Brain microvascular endothelial cell (primary cell): ENCODE measurements around the gene SPOCD1.

Experiments used
- DNase-seq: peaks from one replicate; pipeline ENCODE4 v3.0.0-alpha.2; 2020
- H3K27ac ChIP-seq: fragments of 250-450 bp; sonication (Bioruptor Pico); 2 replicates; pipeline ENCODE4 v1.5.1; 2020; ENCODE audit warnings: mild to moderate bottlenecking, moderate library complexity
- H3K27me3 ChIP-seq: fragments of 250-450 bp; sonication (Bioruptor Pico); replicated peaks from 2 replicates; pipeline ENCODE4 v1.5.1; 2020; ENCODE audit warnings: mild to moderate bottlenecking
- H3K36me3 ChIP-seq: fragments of 250-450 bp; sonication (Bioruptor Pico); replicated peaks from 2 replicates; pipeline ENCODE4 v1.5.1; 2020; ENCODE audit warnings: mild to moderate bottlenecking
- H3K4me3 ChIP-seq: 2 replicates; pipeline ENCODE4 v1.5.1; 2011; ENCODE audit warnings: low read depth, mild to moderate bottlenecking, control low read depth, low read length, moderate library complexity
- in situ Hi-C: cut with HindIII; loops from 2 replicates; pipeline ENCODE4 v1.10.0; 2017; ENCODE audit warnings: low sequenced_read_pairs, low pct_ligation_motif_present
- TF ChIP-seq, protein P1 (sequence below): IDR thresholded peaks from 2 replicates; pipeline ENCODE4 v1.5.1; 2011; ENCODE audit warnings: low read depth, mild to moderate bottlenecking, moderate library complexity, low read length, control low read depth, inconsistent platforms; ENCODE audit errors: missing control alignments

The SPOCD1 gene

DNA sequence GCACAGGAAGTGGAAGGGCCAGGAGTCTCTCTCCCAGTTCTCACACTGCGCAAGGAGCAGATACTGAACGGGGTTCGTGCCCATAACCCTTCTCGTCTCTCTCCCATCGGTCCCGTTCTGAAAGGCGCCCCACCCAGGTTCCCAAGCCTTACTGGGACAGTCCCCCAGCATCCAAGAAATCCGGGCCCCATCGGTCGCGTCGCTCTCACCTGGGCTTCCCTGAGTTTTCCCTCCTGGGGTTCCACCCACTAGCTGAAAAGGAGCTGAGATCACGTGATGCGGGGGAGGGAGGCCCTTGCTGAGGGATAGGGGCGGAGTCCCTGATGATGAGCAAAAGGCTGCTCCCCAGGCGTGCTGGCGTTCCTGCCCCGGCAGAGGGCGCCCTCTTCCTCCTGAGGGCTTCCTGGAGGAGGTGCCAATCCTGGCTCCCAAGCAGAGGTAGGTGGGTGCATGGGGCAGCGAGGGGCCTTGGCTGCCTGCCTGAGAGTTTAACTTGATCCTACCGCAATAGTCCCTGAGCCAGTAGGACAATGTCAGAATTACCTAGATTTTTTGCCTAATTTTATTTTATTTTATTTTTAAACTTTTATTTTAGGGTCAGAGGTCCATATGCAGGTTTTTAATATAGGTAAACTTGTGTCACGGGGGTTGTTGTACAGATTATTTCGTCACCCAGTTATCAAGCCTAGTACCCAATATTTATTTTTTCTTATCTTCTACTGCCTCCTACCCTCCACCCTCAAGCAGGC is at the start of gene SPOCD1:
Gene SPOCD1 (minus strand): TSS at position 271 of the 749 bp plus-strand sequence. CDS start 689 bp downstream, outside the sequence.
- Histone ChIP-seq H3K36me3 (no peaks in the 10 kb centered on the region), H3K27ac (no peak within 1 kb of the TSS), H3K27me3 (no peaks in the 10 kb centered on the region), H3K4me3 (peak within 1 kb of the TSS; percentile 48)
- TF ChIP-seq, protein P1, sequence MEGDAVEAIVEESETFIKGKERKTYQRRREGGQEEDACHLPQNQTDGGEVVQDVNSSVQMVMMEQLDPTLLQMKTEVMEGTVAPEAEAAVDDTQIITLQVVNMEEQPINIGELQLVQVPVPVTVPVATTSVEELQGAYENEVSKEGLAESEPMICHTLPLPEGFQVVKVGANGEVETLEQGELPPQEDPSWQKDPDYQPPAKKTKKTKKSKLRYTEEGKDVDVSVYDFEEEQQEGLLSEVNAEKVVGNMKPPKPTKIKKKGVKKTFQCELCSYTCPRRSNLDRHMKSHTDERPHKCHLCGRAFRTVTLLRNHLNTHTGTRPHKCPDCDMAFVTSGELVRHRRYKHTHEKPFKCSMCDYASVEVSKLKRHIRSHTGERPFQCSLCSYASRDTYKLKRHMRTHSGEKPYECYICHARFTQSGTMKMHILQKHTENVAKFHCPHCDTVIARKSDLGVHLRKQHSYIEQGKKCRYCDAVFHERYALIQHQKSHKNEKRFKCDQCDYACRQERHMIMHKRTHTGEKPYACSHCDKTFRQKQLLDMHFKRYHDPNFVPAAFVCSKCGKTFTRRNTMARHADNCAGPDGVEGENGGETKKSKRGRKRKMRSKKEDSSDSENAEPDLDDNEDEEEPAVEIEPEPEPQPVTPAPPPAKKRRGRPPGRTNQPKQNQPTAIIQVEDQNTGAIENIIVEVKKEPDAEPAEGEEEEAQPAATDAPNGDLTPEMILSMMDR, result peak; percentile 99
- peak; percentile 82 for DNase-seq
- in situ Hi-C loops, result no loop called here

DNA sequence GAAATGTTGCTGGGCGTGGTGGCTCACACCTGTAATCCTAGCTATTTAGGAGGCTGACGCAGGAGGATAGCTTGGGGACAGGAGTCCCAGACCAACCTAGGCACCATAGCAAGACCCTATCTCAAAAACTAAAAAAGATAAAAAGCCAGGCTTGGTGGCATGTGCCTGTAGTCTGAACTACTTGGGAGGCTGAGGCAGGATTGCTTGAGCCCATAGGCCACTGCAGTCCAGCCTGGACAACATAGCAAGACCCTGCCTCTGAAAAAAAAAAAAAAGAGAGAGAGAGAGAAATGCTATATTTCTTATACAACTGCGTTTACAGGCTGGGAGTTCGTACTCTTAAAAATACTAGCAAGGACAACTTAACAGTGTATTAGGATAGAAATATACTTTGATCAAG is 46.2 kb upstream of the SPOCD1 start:
- no peaks in the 10 kb centered on the region for H3K36me3 ChIP-seq
- in situ Hi-C loops, result no loop called here
- H3K27me3 ChIP-seq, result no peaks in the 10 kb centered on the region
- no peak overlapping the region for H3K4me3 ChIP-seq
- H3K27ac ChIP-seq, result no peak overlapping the region
- TF ChIP-seq, protein P1, result no peak
- no peak for DNase-seq

DNA sequence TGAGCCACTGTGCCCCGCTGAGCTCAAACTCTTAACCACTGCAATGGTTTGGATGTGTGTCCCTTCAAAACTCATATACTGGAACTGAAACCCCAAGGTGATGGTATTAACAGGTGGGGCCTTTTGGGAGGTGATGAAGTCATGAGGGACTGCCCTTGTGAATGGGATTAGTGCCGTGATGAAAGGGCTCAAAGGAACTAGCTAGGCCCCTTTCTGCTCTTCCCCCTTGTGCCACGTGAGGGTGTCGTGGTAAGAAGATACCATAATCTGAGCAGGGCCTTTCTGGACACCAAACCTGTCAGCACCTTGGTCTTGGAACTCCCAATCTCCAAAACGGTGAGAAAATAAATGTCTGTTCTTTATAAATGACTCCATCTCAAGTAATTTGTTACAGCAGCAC is 45.5 kb upstream of the SPOCD1 start:
- Histone ChIP-seq H3K4me3 (no peak overlapping the region), H3K36me3 (no peaks in the 10 kb centered on the region), H3K27me3 (no peaks in the 10 kb centered on the region), H3K27ac (no peak overlapping the region)
- TF ChIP-seq, protein P1, result no peak
- no peak for DNase-seq
- in situ Hi-C loops, result no loop called here

DNA sequence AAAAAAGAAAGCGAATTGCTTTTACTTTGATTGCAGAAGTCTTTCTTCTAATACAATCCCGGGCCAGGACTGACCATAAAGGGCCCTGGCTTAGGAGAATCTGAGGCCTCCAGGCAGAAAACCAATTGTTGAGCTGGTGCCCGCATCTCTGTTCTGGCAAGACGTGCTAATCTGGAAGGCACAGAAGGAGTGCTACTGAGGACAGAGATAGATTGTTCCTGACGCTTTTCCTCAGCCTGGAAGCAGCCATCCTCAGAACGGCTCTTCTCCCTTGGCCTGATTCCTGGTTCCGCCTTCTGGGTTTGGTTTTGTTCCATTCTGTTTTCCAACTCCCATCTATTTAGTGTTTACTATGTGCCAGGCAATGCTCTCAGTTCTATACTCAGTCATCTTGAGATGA is 44.8 kb upstream of the SPOCD1 start:
- in situ Hi-C loops, result no loop called here
- no peak overlapping the region for H3K27ac ChIP-seq
- H3K4me3 ChIP-seq, result no peak overlapping the region
- TF ChIP-seq, protein P1, result no peak
- no peaks in the 10 kb centered on the region for H3K36me3 ChIP-seq
- no peak for DNase-seq
- H3K27me3 ChIP-seq, result no peaks in the 10 kb centered on the region

DNA sequence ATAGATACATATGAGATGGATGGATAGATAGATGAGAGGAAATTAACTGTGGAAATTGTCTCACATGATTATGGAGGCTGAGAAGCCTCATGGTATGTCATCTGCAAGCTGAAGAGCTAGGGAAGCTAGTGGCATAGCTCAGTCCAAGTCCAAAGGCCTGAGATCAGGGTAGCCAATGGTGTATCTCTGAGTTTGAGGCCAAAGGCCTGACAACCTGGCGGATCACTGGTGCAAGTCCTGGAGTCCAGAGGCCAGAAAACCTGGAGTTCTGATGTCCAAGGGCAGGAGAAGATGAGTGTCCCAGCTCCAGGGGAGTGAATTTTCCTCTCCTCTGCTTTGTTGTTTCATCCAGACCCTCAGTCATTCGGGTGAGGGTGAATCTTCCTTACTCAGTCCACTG is 43.9 kb upstream of the SPOCD1 start:
- Histone ChIP-seq H3K27ac (no peak overlapping the region), H3K27me3 (no peaks in the 10 kb centered on the region), H3K4me3 (no peak overlapping the region), H3K36me3 (no peaks in the 10 kb centered on the region)
- TF ChIP-seq, protein P1, result no peak
- in situ Hi-C loops, result no loop called here
- DNase-seq, result no peak

DNA sequence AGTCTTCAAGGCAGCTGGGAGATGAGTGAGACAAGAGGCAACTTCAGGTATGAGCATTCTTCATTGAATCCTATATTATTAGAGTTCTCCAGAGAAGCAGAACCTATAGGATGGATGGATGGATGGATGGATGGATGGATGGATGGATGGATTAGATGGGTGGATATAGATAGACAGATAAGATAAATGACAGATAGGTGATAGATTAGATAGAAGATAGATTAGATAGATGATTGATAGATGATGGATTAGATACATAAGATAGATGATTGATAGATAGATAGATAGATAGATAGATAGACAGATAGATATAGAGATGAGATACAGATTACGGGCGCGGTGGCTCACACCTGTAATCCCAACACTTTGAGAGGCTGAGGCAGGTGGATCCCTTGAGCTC is 43.2 kb upstream of the SPOCD1 start:
- TF ChIP-seq, protein P1, result no peak
- Histone ChIP-seq H3K36me3 (no peaks in the 10 kb centered on the region), H3K27ac (no peak overlapping the region), H3K4me3 (no peak overlapping the region), H3K27me3 (no peaks in the 10 kb centered on the region)
- in situ Hi-C loops, result no loop called here
- DNase-seq, result no peak
